NCI-H526 (cell line): ENCODE measurements around the gene NTN1.
"Not testable (repeated sequence)": the region's sequence is repeated elsewhere in the genome, so short reads cannot be mapped to it uniquely, and the experiment has no call there.

Experiments
- DNase-seq, 2 experiments: peaks; one replicate each; lab custom pipeline; 2025; lab: John Stamatoyannopoulos, UW

NTN1 gene

GRCh38 chr17:9249245-9249953 lies 228.1 kb downstream of the NTN1 start:
- DNase-seq = no peak

- DNase-seq = no peak
Observed at GRCh38 chr17:9251273-9251672, 230.0 kb downstream of the NTN1 start.

- DNase-seq = no peak
Observed at GRCh38 chr17:9253308-9253707, 232.0 kb downstream of the NTN1 start.

- DNase-seq = no peak
Observed at GRCh38 chr17:9254841-9255240, 233.5 kb downstream of the NTN1 start.

- peak; percentile 43 to 50 for DNase-seq
Observed at GRCh38 chr17:9255833-9256232, 234.5 kb downstream of the NTN1 start.

- peak; percentile 57 to 59 for DNase-seq
Observed at GRCh38 chr17:9256361-9256750, 235.0 kb downstream of the NTN1 start.

- DNase-seq = peak; percentile 66 to 83
Observed at GRCh38 chr17:9256751-9257629, 235.7 kb downstream of the NTN1 start.

- DNase-seq = not testable (repeated sequence)
Observed at GRCh38 chr17:9257630-9257965, 236.3 kb downstream of the NTN1 start.

GRCh38 chr17:9258115-9259015 lies 237.1 kb downstream of the NTN1 start:
- peak; percentile 19 to 66 for DNase-seq

GRCh38 chr17:9259419-9259818 lies 238.1 kb downstream of the NTN1 start:
- no peak for DNase-seq

GRCh38 chr17:9261081-9262012 lies 240.0 kb downstream of the NTN1 start:
- no peak for DNase-seq

- DNase-seq = no peak
Observed at GRCh38 chr17:9266031-9266680, 244.8 kb downstream of the NTN1 start.

GRCh38 chr17:9266697-9267117 lies 245.4 kb downstream of the NTN1 start:
- no peak for DNase-seq

- no peak for DNase-seq
Observed at GRCh38 chr17:9268546-9268945, 247.2 kb downstream of the NTN1 start.

GRCh38 chr17:9269350-9270035 lies 248.2 kb downstream of the NTN1 start:
- peak; percentile 46 to 76 for DNase-seq

- DNase-seq = no peak
Observed at GRCh38 chr17:9270921-9271320, 249.6 kb downstream of the NTN1 start.

GRCh38 chr17:9271989-9272388 lies 250.7 kb downstream of the NTN1 start:
- DNase-seq = no peak

- DNase-seq = no peak
Observed at GRCh38 chr17:9272501-9273200, 251.3 kb downstream of the NTN1 start.
